ENCODE measurements around the gene FRMPD4.

The FRMPD4 gene

DNA sequence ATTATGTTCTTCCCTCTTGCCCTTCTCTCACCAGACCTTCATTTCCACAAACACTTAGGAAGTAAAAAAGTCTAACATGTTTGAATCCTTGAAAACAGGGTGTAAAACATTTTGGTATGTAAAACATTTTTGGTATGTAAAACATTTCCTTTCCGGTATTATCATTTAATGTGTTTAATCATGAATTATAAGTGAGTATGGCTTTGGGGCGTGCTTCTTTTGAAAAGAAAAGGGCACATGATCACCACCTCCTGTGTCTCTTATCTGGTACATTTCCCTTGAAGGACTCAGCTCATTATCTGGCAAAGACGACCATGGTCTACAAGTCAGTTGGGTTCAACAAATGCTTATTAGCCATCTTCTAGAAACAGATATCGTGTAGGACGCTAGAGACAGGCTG, 283.6 kb downstream of the FRMPD4 start:
- intact Hi-C loops (cut with DNase I), result no loop called here
- no peak for DNase-seq

DNA sequence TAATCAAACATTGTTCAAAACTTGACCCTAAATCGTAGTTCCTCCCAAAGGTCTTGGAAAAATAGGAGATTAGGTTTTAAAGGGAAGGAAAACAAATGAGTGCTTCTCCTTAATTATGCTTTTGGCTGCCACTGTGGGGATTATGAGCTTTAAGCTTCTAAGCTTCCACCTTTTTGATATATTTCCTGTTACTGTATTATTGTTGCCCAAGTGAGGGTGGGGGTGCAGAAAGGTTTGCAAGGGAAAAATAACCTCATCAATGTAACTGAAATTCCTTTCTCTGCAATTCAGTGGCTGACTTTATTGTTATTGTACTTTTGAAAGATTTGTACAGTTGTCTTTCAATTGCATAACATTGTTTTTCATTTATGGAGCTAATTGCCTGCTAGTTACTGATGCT, 285.1 kb downstream of the FRMPD4 start:
- intact Hi-C loops (cut with DNase I), result no loop called here
- no peak for DNase-seq

DNA sequence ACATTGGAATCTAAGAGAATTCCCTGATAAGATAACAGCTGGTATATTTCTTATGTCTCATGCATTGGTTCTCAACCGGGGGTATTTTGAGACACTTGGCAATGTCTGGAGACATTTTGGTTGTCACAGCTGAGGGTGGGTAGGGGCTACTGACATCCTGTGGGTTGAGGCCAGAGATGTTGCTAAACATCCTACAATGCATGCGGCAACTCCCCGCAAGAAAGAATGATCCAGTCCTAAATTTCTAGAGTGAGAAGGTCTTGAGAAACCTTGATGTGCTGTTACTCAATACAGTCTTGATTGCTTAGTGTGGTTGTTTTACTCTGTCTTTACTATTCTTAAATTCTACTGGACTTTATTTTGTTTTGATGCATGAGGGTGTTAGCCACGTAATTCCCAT, 287.2 kb downstream of the FRMPD4 start:
- DNase-seq, result no peak
- intact Hi-C loops (cut with DNase I), result no loop called here

DNA sequence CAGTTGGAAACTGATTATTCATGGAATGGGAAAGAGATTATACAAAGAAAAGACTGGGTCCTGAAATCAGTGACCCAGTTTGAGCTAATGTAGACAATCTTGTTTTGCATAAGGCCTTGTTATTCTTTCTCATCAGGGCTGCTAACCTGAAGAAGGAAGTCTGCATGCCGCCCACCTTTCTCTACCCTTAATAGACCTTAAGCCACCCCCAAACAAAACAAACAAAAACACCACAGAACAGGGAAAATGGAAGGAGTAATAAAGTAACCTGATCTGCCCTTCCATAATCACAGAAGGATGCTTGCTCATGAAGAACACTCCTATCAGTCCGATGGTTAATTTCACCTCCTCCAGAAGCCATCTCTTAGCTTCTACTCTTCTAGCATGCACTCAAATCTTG, 288.1 kb downstream of the FRMPD4 start:
- intact Hi-C loops (cut with DNase I), result no loop called here
- no peak for DNase-seq

- intact Hi-C loops (cut with DNase I), result no loop called here
- DNase-seq, result no peak
These were observed 296.2 kb downstream of the FRMPD4 start for GRCh38 chrX:12434493-12434892.

- intact Hi-C loops (cut with DNase I), result no loop called here
- DNase-seq, result no peak
These were observed 301.1 kb downstream of the FRMPD4 start for GRCh38 chrX:12439416-12439815.

DNA sequence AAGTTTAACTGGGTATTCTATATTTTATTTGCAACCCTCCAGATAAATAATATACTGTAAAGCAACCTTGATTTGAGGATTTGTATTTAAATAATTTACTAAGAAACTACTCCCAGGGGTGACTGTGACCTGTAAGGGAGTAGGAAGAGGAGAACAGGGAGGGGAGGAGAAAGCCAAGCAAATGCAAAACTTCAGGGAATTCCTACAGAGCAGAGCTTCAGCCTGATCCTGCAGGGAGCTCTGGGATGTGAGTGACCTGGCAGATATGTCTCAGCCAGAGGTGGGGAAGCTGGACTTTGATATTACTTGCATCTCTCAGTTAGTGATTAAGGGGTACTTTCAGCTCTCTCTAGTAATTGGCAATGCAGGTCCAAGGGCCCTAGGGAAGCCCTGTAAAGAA, 302.0 kb downstream of the FRMPD4 start:
- intact Hi-C loops (cut with DNase I), result no loop called here
- DNase-seq, result no peak

GRCh38 chrX:12441381-12442128, 303.3 kb downstream of the FRMPD4 start:
- no peak for DNase-seq
- intact Hi-C loops (cut with DNase I), result no loop called here

DNA sequence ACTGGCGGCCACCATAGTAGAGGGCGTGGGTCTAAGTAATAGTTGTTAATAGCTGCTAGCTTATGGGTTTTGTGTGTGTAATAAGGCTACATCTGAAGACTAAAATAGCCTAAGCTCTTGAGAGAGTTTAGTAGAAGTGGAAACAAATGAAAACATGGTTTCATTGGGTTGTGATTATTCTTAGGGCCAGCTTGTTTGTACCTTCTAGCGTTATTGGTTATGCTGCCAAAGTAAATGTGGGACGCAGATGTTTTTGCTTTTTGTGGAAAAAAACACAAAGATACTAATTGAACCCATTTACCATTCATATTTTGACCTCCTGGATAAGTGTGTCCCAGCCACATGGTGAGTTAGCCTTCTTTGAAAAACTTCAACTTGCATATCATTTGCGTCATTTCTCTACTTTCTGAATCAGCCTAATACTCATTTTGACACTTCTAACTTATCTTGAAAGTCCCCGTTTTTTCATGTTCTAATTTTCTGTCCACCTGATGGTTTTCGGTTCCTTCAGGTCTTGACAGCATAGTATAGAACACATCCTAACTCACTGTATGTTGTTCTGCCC, 305.3 kb downstream of the FRMPD4 start:
- no peak for DNase-seq
- intact Hi-C loops (cut with DNase I), result no loop called here

GRCh38 chrX:12446342-12447075, 308.2 kb downstream of the FRMPD4 start:
- no peak for DNase-seq
- intact Hi-C loops (cut with DNase I), result no loop called here

GRCh38 chrX:12447448-12448064, 309.3 kb downstream of the FRMPD4 start:
- DNase-seq, result no peak
- intact Hi-C loops (cut with DNase I), result no loop called here

DNA sequence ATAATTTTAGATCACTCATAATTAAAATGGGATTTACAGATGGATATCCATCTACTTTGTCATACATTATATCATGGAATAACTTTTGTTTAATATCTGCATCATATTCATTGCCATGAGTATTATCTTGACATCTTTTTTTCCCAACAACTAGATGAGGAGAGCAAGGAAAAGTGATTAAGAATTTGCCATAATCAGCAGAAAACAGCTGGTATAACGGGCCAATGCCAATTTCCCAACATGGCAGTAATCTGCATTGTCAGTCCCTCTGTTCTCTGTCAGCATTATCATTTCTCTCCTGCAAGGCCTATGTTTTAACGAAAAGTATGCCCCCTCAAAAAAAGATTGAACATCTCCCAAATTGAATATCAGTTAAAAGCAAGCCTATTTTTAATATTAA, 314.0 kb downstream of the FRMPD4 start:
- DNase-seq, result no peak
- intact Hi-C loops (cut with DNase I), result no loop called here

DNA sequence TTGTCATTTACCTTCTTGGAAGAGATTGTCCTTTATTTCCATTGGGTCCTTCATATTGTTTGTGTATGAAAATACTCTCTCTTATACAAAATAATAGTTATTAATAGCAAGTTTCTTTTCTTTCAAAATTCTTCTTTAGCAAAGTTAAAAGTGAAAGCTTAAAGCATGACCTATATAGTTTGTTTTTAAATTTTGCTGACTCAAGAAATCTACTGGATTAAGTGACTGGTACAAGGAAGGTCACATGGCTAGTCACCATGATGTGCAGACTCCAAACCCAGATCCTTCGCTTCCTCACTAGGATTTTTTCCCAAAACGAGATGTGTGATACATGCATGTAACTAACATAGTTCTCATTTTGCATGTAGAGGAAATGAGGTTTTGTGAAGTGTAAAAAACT, 322.7 kb downstream of the FRMPD4 start:
- DNase-seq, result no peak
- intact Hi-C loops (cut with DNase I), result no loop called here

GRCh38 chrX:12463052-12463451, 324.8 kb downstream of the FRMPD4 start:
- intact Hi-C loops (cut with DNase I), result no loop called here
- DNase-seq, result no peak

- intact Hi-C loops (cut with DNase I), result no loop called here
- no peak for DNase-seq
These were observed 325.6 kb downstream of the FRMPD4 start for GRCh38 chrX:12463873-12464272.

DNA sequence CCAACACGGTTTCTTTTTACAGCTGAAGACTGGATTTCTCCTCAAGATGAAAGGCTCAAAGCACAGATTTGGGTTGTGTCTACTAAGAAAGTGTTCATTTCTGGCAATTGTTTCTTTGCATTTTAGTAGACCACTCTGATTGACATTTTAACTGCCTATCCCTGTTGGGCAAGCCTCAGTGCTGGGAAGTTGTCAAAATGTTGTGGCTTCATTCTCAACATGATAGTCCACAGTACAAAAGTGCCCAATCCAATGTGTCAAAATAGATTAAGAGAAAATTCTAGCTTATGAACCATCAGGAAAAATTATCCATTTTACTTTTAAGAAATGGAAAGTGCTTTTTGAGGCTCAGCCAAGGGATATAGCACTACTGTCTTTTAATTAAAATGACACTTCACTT, 329.0 kb downstream of the FRMPD4 start:
- no peak for DNase-seq
- intact Hi-C loops (cut with DNase I), result no loop called here

- intact Hi-C loops (cut with DNase I), result no loop called here
These were observed 331.0 kb downstream of the FRMPD4 start for GRCh38 chrX:12469296-12469695.

GRCh38 chrX:12471061-12471460, 332.8 kb downstream of the FRMPD4 start:
- DNase-seq, result no peak
- intact Hi-C loops (cut with DNase I), result no loop called here

More at GRCh38 chrX:12469296-12469695, 331.0 kb downstream of the FRMPD4 start:
- DNase-seq, result no peak

DNA sequence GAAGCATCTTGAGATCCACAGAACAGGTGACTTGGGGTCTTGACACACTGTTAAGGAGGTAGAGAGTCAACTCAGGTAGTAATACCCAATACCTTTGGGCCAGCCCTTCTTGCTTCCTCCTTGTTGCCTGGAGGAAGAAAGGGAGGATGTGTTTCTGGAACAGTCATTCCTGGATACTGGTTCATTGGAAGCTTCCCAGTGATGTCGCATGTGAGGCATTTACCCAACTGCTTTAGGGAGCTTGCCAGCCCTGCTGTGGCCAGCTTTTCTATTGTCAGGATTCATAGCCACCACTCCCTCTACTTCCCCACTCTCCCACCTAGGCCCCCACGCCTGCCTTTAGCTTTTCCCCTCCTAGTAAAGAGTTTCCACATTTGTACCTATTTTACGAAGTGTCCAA, 342.7 kb downstream of the FRMPD4 start:
- intact Hi-C loops (cut with DNase I), result no loop called here
- DNase-seq, result no peak

- intact Hi-C loops (cut with DNase I), result no loop called here
These were observed 349.9 kb downstream of the FRMPD4 start for GRCh38 chrX:12488220-12488619.

DNA sequence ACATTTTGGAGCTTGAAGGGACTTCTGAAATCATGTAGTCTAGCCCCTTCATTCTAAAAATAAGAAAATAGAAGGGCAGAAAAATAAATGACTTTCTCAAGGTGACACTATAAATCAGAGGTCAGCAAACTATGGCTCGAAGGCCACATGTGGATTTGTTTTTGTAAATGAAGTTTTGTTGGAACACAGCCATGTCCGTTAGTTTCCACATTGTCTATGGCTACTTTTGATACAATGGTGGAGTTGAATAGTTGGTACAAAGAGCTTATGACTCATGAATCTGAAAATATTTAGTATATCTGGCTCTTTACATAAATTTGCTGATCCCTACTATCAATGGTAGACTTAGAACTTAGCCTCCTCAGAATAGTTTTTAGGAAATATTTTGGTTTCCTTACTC, 350.5 kb downstream of the FRMPD4 start:
- intact Hi-C loops (cut with DNase I), result no loop called here
- no peak for DNase-seq

More at GRCh38 chrX:12488220-12488619, 349.9 kb downstream of the FRMPD4 start:
- DNase-seq, result no peak
